Heart right ventricle (tissue), 16 donors: ENCODE measurements around the gene RXRA. TPM values are rescaled to one million over a fixed set of nuclear protein-coding genes. Genes with fewer than 3 reads are reported as not detected.
A peak's percentile ranks its signal among the peaks of the same experiment; 100 is the strongest.

ENCODE experiments used
- ATAC-seq, 8 donors: fragments of 200-7000 bp; cut with Tn5 transposase; one replicate each; pipeline ENCODE4 v1.9.1; 2020; ENCODE audit warnings: mild to moderate bottlenecking in 8 of 8, moderate library complexity in 8 of 8, moderate number of reproducible peaks in 1 of 8
- DNase-seq, 2 donors: peaks; one replicate each; pipeline ENCODE4 v3.0.0-alpha.2; 2020
- H3K27ac ChIP-seq, 10 donors: fragments of 200-600 bp; sonication (generic) in 2 of 10; one replicate each; pipeline versions ENCODE4 v1.5.0 to v1.8.0; 2020 to 2022; ENCODE audit warnings: mild to moderate bottlenecking in 3 of 10
- H3K27me3 ChIP-seq, 7 donors: fragments of 200-600 bp; one replicate each; pipeline ENCODE4 v1.8.0; 2021 to 2022; ENCODE audit warnings: mild to moderate bottlenecking in 2 of 7
- H3K36me3 ChIP-seq, 9 donors: fragments of 200-600 bp; sonication (generic) in 1 of 9; one replicate each; pipeline versions ENCODE4 v1.5.0 to v1.8.0; 2020 to 2022; ENCODE audit warnings: mild to moderate bottlenecking in 2 of 9
- H3K4me1 ChIP-seq, 9 donors: fragments of 200-600 bp; sonication (generic) in 1 of 9; one replicate each; pipeline versions ENCODE4 v1.5.0 to v1.8.0; 2020 to 2022; ENCODE audit warnings: mild to moderate bottlenecking in 4 of 9
- H3K4me3 ChIP-seq, 10 donors: fragments of 200-600 bp; sonication (generic) in 2 of 10; one replicate each; pipeline versions ENCODE4 v1.5.0 to v1.8.0; 2020 to 2022; ENCODE audit warnings: mild to moderate bottlenecking in 7 of 10, moderate library complexity in 2 of 10
- H3K9me3 ChIP-seq, 11 donors: fragments of 200-600 bp in 10 of 11; sonication (generic) in 2 of 11; one replicate each; pipeline versions ENCODE4 v1.5.0 to v1.8.0; 2013 to 2022; ENCODE audit warnings: mild to moderate bottlenecking in 2 of 11, control low read depth in 1 of 11, moderate library complexity in 1 of 11
- CTCF ChIP-seq, 9 donors: fragments of 200-600 bp; sonication (generic) in 2 of 9; IDR thresholded peaks; one replicate each; pipeline versions ENCODE4 v1.5.0 to v1.8.0; 2021 to 2022; ENCODE audit warnings: antibody characterized with exemption in 9 of 9, mild to moderate bottlenecking in 5 of 9, moderate library complexity in 1 of 9
- WGBS, 2 donors: extraction: QIAGEN DNeasy Blood & Tissue Kit; methylation state at CpG; one replicate each; pipeline ENCODE4 v1.1.7; 2013; ENCODE audit warnings: inconsistent platforms in 1 of 2; 5-methylcytosine and 5-hydroxymethylcytosine counted together
- intact Hi-C, 10 donors: fragments of 100-400 bp; cut with DNase I; formaldehyde crosslinking; loops; one replicate each; pipeline versions ENCODE4 v1.11.1 to v1.14.2; 2022
- polyA plus RNA-seq, 2 donors: library from polyadenylated mRNA; stranded (reverse); fragments of 200-250 nt; gene quantifications; one replicate each; pipeline ENCODE4 v1.2.3, GENCODE V29; 2013
- total RNA-seq, 10 donors: library from RNA; stranded (reverse); fragmentation: NEBNext Ultra II Directional in 3 of 10; extraction: Animal tissue kit (Norgen Biotek cat#: 25700) in 3 of 10; gene quantifications; one replicate each; pipeline versions ENCODE4 v1.2.1 to v1.2.4, GENCODE V29; 2021 to 2023
- donor health status: Arrhythmogenic right ventricular cardiomyopathy.
- donor health status: ischemic (EF 13 %, LVEDD 7.1; RV severe dilation, severe dysfunction).
- donor health status: healthy with polysubstance abuse.
- donor health status: DM: no; HTN: yes; CAD: no.
- donor health status: DM: no; HTN: no; CAD: no.
- donor health status: ischemic (EF 25% LVEDD 6.9; RV normal size, moderate dysfunction).
- donor health status: ischemic (EF 25% LVEDD 5.7; RV mildly dilated, moderate dysfunction).
- donor health status: healthy.
- donor health status: DM: yes; HTN: yes; CAD: no.
- donor health status: Ischemic cardiomyopathy.
- donor health status: ischemic (EF 35%, LVEDD 5.7; RV mildly dilated, moderate dysfunction).
- donor health status: nonischemic (EF 11% LVEDD 7.7; RV severe dilation, severe dysfunction).
- donor health status: DM: yes; HTN: yes; CAD: no.
- donor health status: PGD.
- donor health status: ischemic (EF 29% LVEDD 5.4; RV normal size, mild dysfunction).
- donor health status: nonischemic (EF 23%, LVEDD 6.1; RV moderate dilation, normal function).

RXRA gene
- total and polyA plus RNA-seq, 12 donors: 22.6 to 92.3 (median 42.0) TPM

- DNase-seq (no peak), ATAC-seq (no peak)
- Histone ChIP-seq H3K4me1 (peaks cover 87 to 100% (median 99%) of the 10 kb centered on the region in 9 donors), H3K9me3 (no peaks in the 10 kb centered on the region), H3K27ac (peak overlapping the region in 9 of 10 donors; percentile 69 to 91 (median 82)), H3K4me3 (peak overlapping the region in 1 of 10 donors; percentile 19), H3K27me3 (no peaks in the 10 kb centered on the region), H3K36me3 (no peaks in the 10 kb centered on the region)
- no peak for TF ChIP-seq CTCF (IDR thresholded peaks at IDR 0.05)
- intact Hi-C loops: loop anchor here in 1 of 10 donors (5.0 kb wide), 1 partner anchor 35 kb away; no protein-coding TSS in a partner anchor
- WGBS, 2 donors: 91 to 92% methylated on average over 19 of the region's 19 CpGs
These were observed 15.9 kb downstream of the RXRA start for GRCh38 chr9:134341929-134342745.

- ATAC-seq: no peak
These were observed 16.5 kb downstream of the RXRA start for GRCh38 chr9:134342746-134343115.

GRCh38 chr9:134343637-134344036 is 17.4 kb downstream of the RXRA start:
- H3K4me1 ChIP-seq: peaks cover 82 to 100% (median 98%) of the 10 kb centered on the region in 9 donors
- peak overlapping the region in 9 of 10 donors; percentile 35 to 91 (median 82) for H3K27ac ChIP-seq
- 47 to 59% methylated on average over 16 of the region's 16 CpGs for WGBS, 2 donors
- H3K4me3 ChIP-seq: peak overlapping the region in 1 of 10 donors; percentile 6
- no peaks in the 10 kb centered on the region for H3K27me3 ChIP-seq
- TF ChIP-seq CTCF (IDR thresholded peaks at IDR 0.05): no peak
- H3K36me3 ChIP-seq: no peaks in the 10 kb centered on the region
- ATAC-seq (peak in 4 of 8 donors; percentile 1 to 9 (median 6)), DNase-seq (peak in 1 of 2 donors; percentile 60)
- intact Hi-C loops: loop anchor here in 1 of 10 donors (5.0 kb wide), 1 partner anchor 34 kb away; no protein-coding TSS in a partner anchor
- H3K9me3 ChIP-seq: no peaks in the 10 kb centered on the region

More at GRCh38 chr9:134342746-134343115, 16.5 kb downstream of the RXRA start:
- Histone ChIP-seq H3K9me3 (no peaks in the 10 kb centered on the region), H3K4me1 (peaks cover 86 to 100% (median 98%) of the 10 kb centered on the region in 9 donors), H3K4me3 (no peak overlapping the region), H3K27ac (peak overlapping the region in 7 of 10 donors; percentile 59 to 91 (median 83)), H3K27me3 (no peaks in the 10 kb centered on the region), H3K36me3 (no peaks in the 10 kb centered on the region)
- TF ChIP-seq CTCF (IDR thresholded peaks at IDR 0.05): no peak
- 74 to 81% methylated on average over 7 of the region's 7 CpGs for WGBS, 2 donors
- no peak for DNase-seq
- intact Hi-C loops: loop anchor here in 1 of 10 donors (5.0 kb wide), 1 partner anchor 35 kb away; no protein-coding TSS in a partner anchor

GRCh38 chr9:134344068-134344799 is 18.0 kb downstream of the RXRA start:
- Histone ChIP-seq H3K4me1 (peaks cover 81 to 100% (median 98%) of the 10 kb centered on the region in 9 donors), H3K36me3 (peaks cover 0 to 5% (median 0%) of the 10 kb centered on the region in 9 donors), H3K27me3 (no peaks in the 10 kb centered on the region), H3K27ac (peak overlapping the region; percentile 17 to 91 (median 70)), H3K4me3 (peak overlapping the region in 1 of 10 donors; percentile 6), H3K9me3 (no peaks in the 10 kb centered on the region)
- ATAC-seq: peak in 5 of 8 donors; percentile 3 to 9 (median 4)
- DNase-seq: peak; percentile 57 to 66
- peak in 4 of 9 donors; percentile 7 to 28 (median 21) for TF ChIP-seq CTCF (IDR thresholded peaks at IDR 0.05)
- WGBS, 2 donors: 51% methylated on average over 17 of the region's 17 CpGs
- intact Hi-C loops: loop anchor here in 1 of 10 donors (5.0 kb wide), 1 partner anchor 33 kb away; no protein-coding TSS in a partner anchor
